Measurements from ENCODE around the gene ASMT.

- TF ChIP-seq CTCF (IDR thresholded peaks at IDR 0.05) (no peak), POLR2A (IDR thresholded peaks at IDR 0.05) (no peak), POLR2AphosphoS5 (IDR thresholded peaks at IDR 0.05) (no peak), EP300 (IDR thresholded peaks at IDR 0.05) (no peak)
These were observed 27.7 kb upstream of the ASMT start for GRCh38 chrX:1587161-1587560.
